Kidney epithelial cell (primary cell): ENCODE data around the gene FAM131C. TPM values are rescaled to one million over a fixed set of nuclear protein-coding genes. Genes with fewer than 3 reads are reported as not detected.

Source experiments
- DNase-seq: peaks from one replicate; pipeline ENCODE4 v3.0.0-alpha.2; 2010; ENCODE audit warnings: low read depth
- H3K27me3 ChIP-seq: 2 replicates; pipeline ENCODE4 v1.6.0; 2011; ENCODE audit warnings: low read length; ENCODE audit not compliant: control insufficient read depth, insufficient read depth
- H3K36me3 ChIP-seq: 2 replicates; pipeline ENCODE4 v1.5.1; 2011; ENCODE audit warnings: low read length; ENCODE audit not compliant: control insufficient read depth, insufficient read depth
- H3K4me3 ChIP-seq: 2 replicates; pipeline ENCODE4 v1.5.1; 2011; ENCODE audit warnings: low read depth, mild to moderate bottlenecking, control low read depth, low read length
- total RNA-seq: library from RNA; depleted of rRNA; stranded (reverse); fragments of >200 nt; gene quantifications from 2 replicates; pipeline ENCODE4 v1.2.3, GENCODE V29; 2015
- TF ChIP-seq, protein P1 (sequence below): IDR thresholded peaks from 2 replicates; pipeline ENCODE4 v1.5.1; 2011; ENCODE audit warnings: mild to moderate bottlenecking, moderate library complexity, low read length, control low read depth, inconsistent platforms; ENCODE audit not compliant: insufficient read depth, poor library complexity, severe bottlenecking

The FAM131C gene
- total RNA-seq, 1 donor from 2014 or later: 0.46 TPM

- peaks cover 5% of the 10 kb centered on the region for H3K27me3 ChIP-seq
- no peaks in the 10 kb centered on the region for H3K36me3 ChIP-seq
- TF ChIP-seq, protein P1, sequence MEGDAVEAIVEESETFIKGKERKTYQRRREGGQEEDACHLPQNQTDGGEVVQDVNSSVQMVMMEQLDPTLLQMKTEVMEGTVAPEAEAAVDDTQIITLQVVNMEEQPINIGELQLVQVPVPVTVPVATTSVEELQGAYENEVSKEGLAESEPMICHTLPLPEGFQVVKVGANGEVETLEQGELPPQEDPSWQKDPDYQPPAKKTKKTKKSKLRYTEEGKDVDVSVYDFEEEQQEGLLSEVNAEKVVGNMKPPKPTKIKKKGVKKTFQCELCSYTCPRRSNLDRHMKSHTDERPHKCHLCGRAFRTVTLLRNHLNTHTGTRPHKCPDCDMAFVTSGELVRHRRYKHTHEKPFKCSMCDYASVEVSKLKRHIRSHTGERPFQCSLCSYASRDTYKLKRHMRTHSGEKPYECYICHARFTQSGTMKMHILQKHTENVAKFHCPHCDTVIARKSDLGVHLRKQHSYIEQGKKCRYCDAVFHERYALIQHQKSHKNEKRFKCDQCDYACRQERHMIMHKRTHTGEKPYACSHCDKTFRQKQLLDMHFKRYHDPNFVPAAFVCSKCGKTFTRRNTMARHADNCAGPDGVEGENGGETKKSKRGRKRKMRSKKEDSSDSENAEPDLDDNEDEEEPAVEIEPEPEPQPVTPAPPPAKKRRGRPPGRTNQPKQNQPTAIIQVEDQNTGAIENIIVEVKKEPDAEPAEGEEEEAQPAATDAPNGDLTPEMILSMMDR: no peak
- no peak overlapping the region for H3K4me3 ChIP-seq
- no peak for DNase-seq
These were observed 22.0 kb upstream of the FAM131C start for GRCh38 chr1:16095447-16095846.

GRCh38 chr1:16094453-16095158 is 21.2 kb upstream of the FAM131C start:
- TF ChIP-seq, protein P1: no peak
- DNase-seq: no peak
- H3K4me3 ChIP-seq: no peak overlapping the region
- H3K27me3 ChIP-seq: peaks cover 5% of the 10 kb centered on the region
- H3K36me3 ChIP-seq: no peaks in the 10 kb centered on the region

DNA sequence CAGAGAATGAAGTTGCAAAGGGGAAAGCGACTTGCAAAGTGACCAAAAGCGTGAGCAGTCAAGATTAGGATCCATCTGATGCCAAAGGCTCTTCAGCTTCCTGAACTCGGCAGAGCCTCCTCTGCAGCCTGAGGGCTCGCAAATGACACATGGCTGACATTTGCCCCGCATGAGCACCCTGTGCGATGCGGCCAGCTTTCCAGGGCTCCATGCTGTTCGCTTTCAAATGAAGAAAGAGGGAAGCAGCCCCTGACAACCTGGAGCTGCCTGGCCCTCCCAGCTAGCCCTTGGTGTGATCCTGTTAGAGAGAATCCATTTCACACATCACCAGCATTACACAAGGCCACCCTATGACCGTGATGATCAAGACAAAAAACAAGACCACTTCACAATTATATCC is 20.2 kb upstream of the FAM131C start:
- H3K36me3 ChIP-seq: no peaks in the 10 kb centered on the region
- H3K27me3 ChIP-seq: peaks cover 5% of the 10 kb centered on the region
- TF ChIP-seq, protein P1: no peak
- H3K4me3 ChIP-seq: no peak overlapping the region
- no peak for DNase-seq

- TF ChIP-seq, protein P1: no peak
- Histone ChIP-seq H3K4me3 (no peak overlapping the region), H3K27me3 (peaks cover 5% of the 10 kb centered on the region), H3K36me3 (no peaks in the 10 kb centered on the region)
- no peak for DNase-seq
These were observed 19.6 kb upstream of the FAM131C start for GRCh38 chr1:16092923-16093511.

DNA sequence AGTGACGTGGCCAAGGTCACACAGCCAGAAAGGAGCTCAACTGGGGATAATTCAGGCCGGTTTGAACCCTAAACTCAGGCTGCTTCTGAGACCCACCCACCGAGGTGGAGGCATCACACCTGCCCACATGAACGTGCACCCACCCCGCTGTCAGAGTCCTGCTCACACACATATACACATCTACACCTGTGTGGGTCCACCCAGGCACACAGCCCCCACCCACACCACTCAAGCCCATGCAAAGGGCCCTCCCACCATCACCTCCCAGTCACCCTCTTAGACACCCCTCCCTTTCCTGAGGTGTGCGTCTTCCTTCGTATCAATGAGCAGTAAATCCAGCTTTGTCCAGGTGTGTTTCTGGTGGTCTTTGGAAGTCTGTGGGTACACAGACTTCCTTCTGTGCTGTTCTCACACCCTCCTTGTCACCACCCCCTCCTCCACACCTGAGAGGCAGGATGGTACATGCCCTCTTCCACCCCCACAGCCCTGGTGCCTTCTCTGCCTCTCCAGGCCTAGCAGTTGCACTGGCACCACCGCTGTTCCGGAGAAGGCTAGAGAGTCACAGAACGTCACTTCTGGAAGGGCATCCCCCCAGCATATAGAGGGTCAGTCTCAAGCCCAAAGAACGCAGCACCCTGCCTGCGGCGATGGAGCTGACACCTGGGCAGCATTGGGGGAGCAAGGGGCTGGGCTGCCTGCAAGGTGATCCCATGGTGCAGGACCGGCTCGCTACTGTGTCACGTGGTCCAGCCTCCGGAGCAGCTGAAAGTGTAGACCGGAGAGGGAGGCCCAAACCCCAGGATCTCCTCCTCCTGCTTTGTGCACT is 18.9 kb upstream of the FAM131C start:
- peaks cover 5% of the 10 kb centered on the region for H3K27me3 ChIP-seq
- no peak overlapping the region for H3K4me3 ChIP-seq
- H3K36me3 ChIP-seq: no peaks in the 10 kb centered on the region
- TF ChIP-seq, protein P1: no peak
- no peak for DNase-seq
